ENCODE results near the gene PSAPL1.

The PSAPL1 gene

GRCh38 chr4:7393601-7394575 lies 40.8 kb downstream of the PSAPL1 start:
- DNase-seq: no peak

GRCh38 chr4:7392438-7393421 lies 42.0 kb downstream of the PSAPL1 start:
- DNase-seq: no peak

DNA sequence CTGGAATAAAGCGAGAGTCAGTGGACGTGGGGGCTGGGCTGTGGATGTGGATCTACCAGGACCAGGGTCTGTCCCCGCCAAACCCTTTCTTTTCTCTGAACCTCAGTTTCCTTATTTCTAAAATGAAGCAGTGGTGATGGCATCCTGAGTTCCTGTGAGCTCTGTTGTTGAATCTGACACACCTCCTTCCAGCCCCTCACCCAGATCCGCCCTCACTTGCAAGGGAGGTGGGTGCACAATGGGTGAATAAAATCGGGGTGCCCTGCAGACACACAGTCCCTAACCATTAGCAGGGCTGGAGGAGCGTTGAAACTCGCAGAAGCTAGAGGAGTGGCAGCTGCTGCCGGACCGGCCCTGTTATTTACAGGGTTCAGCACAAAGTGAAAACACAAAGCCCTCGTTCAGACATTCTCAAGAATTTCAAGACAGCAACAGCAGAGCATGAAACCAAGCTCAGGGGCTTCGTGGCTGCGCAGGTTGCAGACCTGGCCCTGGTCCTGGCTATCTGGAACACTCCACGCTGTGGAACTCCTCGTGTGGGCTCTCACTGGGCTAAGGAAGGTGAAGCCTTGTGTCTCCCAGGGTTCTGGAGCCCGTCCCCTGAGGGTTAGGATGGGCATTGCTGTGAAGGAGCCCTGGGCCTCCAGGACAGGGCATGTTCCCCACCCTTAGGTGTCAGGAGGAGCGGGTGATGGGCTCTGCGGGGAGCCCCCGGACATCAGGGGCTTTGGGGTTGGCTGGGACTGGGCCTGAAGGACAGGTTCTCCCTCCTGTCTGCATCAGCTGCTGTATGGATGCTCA lies 42.9 kb downstream of the PSAPL1 start:
- no peak for DNase-seq

GRCh38 chr4:7390906-7391636 lies 43.7 kb downstream of the PSAPL1 start:
- DNase-seq: no peak

DNA sequence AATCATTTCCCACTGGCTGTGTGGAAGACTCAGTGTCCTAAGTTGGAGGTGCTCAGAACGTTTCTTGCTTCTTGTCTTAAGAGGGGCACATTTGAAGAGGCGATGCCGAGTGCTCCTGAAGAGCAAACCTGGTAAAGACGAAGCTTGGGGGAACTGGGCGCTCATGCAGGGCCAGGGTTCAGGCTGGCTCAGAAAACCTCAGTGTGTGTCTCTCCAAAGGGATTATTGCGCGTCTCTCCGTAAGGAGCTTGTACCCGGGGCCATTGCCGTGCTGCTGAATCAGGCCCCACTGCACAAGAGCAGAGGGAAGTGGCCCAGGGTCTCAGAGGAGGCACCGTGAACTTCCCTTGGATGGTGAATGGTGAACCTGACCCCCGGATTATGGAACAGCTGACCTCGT lies 44.4 kb downstream of the PSAPL1 start:
- DNase-seq: no peak

- DNase-seq: no peak
These were observed 45.0 kb downstream of the PSAPL1 start for GRCh38 chr4:7389719-7390118.

GRCh38 chr4:7389101-7389701 lies 45.5 kb downstream of the PSAPL1 start:
- DNase-seq: no peak

- no peak for DNase-seq
These were observed 46.1 kb downstream of the PSAPL1 start for GRCh38 chr4:7388627-7389026.

- DNase-seq: no peak
These were observed 46.8 kb downstream of the PSAPL1 start for GRCh38 chr4:7387925-7388324.

- no peak for DNase-seq
These were observed 49.5 kb downstream of the PSAPL1 start for GRCh38 chr4:7384929-7385890.

- no peak for DNase-seq
These were observed 50.5 kb downstream of the PSAPL1 start for GRCh38 chr4:7384003-7384928.

GRCh38 chr4:7383266-7383665 lies 51.5 kb downstream of the PSAPL1 start:
- no peak for DNase-seq

- DNase-seq: no peak
These were observed 52.1 kb downstream of the PSAPL1 start for GRCh38 chr4:7382634-7383014.

DNA sequence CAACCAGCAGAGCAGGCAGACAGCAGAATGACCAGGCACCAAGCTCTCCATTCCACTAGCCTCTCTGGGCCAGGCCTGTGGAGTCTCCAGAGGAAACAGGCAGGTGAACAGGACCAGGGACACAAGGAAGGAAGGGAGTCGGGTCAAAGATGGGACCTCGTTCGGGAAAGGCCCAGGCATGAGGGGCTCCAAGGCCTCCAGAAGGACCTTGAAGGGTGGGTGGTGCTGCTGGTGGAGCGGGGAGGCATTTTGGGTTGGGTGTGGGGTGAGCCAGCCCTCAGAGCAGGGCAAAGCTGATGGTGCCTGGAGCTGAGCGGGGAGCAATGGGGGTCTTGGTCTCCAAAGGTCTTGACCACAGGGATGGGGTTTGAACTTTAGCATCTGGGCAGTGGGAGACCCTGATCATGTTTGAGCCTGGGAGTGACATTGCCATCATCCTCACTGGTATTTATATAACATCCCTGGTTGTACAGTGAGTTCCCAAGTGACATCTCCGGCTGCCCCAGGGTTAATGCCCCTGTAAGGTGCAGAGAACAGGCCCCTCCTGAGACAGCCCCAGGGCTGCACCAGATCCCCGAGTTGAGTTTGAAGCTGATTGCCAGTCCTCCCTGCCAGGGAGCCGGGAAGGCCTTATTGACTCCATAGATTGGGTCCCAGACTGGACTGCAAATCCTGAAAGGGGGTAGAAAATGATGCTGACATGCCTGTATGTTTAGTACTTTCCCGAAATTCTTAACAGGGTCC lies 52.7 kb downstream of the PSAPL1 start:
- DNase-seq: no peak

DNA sequence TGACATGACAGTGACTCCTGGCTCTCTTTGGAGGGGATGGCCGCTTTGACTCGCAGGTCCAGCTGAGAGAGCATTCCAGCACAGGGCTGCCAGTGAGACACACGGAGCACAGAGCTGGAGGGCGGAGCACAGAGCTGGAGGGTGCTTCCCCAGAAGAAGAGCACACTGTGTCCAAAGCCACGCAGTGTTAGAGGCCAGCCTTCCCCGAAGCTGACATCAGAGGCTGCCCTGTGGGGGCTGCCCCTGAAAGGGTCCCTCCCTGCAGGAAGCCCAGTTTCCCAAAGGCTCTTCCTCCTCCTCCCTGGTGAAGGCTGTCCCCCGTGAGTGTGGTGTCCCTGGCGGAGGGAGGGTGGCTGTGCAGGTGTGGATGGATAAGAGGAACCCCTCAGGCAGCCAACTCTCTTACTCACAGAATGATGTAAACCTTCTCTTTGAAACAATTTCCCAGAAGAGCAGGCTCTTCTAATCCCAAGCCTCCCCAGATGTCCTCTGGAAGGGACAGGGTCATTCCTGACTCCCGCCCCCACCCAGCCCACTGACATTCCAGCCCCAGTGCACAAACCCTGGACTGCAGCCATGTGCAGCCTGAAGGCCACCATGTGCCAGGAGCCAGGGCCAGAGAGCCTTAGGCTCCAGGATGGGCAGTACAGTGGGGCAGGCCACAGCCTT lies 53.4 kb downstream of the PSAPL1 start:
- no peak for DNase-seq
